Measurements from ENCODE around the gene JADE2.
"Not testable (repeated sequence)": the region's sequence is repeated elsewhere in the genome, so short reads cannot be mapped to it uniquely, and the experiment has no call there.

Gene JADE2

DNA sequence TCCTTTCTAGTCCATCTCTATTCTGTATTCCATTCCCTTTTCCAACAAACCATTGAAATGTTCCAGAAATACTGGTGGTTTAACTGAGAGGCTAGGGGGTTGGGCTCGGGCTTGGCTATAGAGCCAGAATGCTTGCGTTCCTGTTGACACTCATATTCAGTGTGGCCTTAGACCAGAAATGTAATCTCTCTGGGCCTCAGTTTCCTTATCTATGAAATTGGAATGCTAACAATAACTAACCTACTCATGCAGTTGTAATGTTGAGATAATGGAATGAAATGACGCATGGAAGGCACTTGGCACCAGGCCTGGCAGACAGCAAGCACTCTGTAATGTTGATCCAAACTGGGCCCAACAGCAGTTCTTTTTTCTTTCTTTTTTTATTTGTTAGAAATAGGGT, 26.8 kb downstream of the JADE2 start:
- no peak for DNase-seq (ENCODE audit: low read depth)

DNA sequence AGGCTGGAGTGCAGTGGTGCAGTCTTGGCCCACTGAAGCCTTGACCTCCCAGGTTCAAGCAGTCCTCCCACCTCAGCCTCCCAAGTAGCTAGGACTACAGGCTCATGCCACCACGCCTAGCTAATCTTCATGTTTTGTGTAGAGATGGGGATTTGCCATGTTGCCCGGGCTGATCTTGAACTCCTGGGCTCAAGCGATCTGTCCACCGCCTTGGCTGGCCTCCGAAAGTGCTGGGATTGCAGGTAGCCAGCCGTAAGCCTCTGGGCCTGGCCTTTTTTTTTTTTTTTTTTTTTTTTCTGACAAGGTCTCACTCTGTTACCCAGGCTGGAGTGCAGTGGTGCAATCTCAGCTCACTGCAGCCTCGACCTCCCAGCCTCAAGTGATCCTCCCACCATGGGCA, 27.2 kb downstream of the JADE2 start:
- DNase-seq (ENCODE audit: low read depth) = not testable (repeated sequence)

DNA sequence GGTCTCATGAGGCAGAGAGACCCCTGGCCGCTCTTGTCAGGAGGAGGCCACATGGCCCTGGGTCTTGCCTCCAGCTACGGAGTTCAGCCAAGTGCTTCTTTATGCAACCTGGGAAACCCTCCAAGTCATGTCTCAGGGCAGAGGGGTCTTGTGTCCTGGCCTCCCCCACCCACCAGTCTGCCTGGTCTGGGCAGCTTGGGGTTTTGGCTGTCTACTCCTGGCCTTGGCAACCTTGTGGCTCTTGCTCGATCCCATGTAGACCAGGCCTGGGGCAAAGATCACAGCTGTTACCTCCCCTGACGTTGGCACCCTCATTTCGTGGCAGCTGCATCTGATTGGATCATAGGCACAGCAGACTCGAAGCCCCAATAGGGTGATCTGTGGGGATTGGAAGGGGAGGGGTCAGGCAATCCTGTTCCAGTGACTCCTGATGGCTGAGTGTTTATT, 28.4 kb downstream of the JADE2 start:
- DNase-seq (ENCODE audit: low read depth) = no peak

DNA sequence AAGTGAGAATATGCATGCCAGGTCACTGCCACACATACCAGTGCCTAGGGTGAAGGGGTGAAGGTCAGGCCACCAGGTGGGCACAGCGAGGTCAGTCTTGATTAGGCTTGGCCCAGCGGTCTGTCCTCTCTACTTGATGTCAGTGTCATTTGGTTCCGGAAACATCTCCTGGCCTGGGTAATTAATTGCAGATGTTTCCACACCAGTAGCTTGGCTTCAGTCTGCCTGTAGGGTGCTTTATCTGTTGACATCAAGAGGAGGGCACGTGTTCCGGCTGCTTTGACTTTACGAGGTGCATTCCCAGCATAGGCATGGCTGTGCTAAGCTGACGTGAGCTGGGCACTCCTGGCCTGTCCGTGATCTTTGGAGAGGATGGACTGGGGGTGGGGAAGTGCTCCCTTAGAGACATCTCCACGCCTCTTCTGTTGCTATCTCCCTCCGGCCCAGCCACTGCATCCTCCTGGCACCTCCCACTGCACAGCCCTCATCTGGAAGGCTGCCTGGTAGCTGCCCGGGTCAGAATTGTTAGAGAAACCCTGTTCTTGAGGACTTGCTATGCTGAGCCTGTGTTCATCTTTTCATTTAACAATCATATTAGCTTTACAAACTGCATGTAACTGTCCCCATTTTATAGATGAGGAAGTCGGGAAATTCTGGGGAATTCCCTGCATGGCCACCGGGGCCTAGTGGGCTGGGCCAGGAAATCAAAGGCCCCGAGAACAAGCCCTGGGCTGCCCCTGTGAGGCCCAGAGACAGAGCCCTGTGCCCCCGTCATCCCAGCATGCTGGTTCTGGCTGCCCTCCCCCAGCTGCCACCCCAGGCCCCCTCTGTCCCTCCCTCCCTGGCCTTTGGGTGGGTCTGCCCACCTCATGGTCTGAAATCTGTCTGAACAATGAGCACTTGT, 29.1 kb downstream of the JADE2 start:
- DNase-seq (ENCODE audit: low read depth) = no peak

DNA sequence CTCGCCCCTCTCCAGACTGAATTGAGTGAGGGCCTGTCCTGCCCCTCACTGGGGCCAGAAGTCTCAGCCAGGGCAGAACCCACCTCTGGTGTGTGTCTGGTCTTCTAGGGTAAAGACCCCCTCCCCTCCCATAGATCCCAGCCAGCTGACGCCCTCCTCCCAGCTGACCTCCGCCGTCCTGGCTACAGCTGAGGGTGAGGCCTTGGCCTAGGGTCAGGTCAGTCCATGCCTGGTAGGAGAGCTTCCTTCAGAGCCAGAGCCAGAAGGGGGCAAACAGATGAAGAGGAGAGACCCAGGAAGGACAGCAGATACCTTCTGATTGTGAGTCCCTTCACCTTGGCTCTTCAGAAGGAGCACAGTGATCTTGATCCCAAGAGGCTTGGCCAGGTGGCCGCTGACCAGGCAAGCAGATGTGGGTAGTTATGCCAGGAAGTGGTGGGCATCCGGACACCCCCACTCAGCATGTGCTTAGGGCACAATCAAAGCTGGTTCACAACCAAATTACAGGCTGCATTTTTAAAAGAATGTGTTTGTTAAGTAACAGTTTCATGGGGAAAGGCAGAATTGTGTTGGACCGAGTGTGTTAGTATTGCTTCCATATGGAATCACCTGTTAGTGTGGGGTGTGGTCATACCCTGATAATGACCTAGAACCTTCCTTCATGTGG, 29.9 kb downstream of the JADE2 start:
- DNase-seq (ENCODE audit: low read depth) = no peak

DNA sequence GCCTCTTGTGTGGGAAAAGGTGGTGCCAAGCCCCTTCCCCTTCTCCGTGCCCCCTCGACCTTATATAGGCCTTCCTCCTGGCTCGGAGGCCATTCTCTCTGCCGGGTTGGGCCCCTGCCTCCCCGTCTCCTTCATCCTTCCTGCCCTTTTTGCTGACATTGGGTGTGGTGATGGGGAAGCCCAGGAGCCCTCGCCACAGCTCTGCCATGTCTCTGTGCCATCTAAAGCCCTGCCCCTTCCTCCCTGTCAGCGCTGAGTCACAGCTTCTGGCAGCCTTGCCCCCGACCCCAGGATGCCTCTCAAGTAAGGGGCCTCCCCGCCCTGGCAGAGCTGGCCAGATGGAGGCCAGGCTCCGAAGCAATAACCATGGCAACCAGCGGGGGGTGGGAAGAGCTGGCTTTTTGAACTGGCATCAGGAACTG, 30.4 kb downstream of the JADE2 start:
- peak; percentile 63 for DNase-seq (ENCODE audit: low read depth)

- not testable (repeated sequence) for DNase-seq (ENCODE audit: low read depth)
Measured at GRCh38 chr5:134556588-134556987, 31.1 kb downstream of the JADE2 start.

- DNase-seq (ENCODE audit: low read depth) = no peak
Measured at GRCh38 chr5:134556994-134557393, 31.5 kb downstream of the JADE2 start.

DNA sequence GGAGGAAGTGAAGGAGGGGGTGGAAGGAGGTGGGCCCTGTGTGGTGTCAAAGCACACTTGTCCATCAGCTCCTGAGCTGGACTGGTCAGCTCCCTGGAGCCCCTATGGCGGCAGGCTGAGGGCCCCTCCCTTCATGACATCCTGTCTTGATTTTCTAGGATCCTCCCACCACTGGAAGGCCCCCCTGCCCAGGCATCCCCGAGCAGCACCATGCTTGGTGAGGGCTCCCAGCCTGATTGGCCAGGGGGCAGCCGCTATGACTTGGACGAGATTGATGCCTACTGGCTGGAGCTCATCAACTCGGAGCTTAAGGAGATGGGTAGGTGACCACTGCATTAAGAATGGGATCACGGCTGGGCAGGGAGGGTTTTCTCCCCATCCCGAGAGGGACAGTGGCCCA, 34.2 kb downstream of the JADE2 start:
- DNase-seq (ENCODE audit: low read depth) = no peak

- no peak for DNase-seq (ENCODE audit: low read depth)
Measured at GRCh38 chr5:134560698-134561097, 35.2 kb downstream of the JADE2 start.

GRCh38 chr5:134561871-134562296, 36.4 kb downstream of the JADE2 start:
- no peak for DNase-seq (ENCODE audit: low read depth)

DNA sequence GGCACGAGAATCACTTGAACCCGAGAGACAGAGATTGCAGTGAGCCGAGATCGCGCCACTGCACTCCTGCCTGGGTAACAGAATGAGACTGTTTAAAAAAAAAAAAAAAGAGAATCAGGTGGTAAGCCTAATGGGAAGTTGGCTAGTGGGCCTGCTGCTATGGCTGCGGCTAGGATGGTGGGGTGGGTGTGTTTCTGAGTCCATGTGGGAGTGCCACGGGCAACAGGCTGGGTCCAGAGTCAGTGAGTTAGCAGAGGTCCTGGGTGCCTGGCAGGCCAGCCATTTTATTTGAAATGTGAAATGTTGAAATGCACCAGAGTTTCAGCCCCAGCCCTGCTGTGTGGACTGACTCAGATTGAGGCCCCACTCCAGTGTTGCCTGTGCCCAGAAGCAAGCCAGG, 37.8 kb downstream of the JADE2 start:
- DNase-seq (ENCODE audit: low read depth) = no peak

- no peak for DNase-seq (ENCODE audit: low read depth)
Measured at GRCh38 chr5:134563962-134564361, 38.5 kb downstream of the JADE2 start.

GRCh38 chr5:134564396-134564795, 38.9 kb downstream of the JADE2 start:
- DNase-seq (ENCODE audit: low read depth) = no peak

DNA sequence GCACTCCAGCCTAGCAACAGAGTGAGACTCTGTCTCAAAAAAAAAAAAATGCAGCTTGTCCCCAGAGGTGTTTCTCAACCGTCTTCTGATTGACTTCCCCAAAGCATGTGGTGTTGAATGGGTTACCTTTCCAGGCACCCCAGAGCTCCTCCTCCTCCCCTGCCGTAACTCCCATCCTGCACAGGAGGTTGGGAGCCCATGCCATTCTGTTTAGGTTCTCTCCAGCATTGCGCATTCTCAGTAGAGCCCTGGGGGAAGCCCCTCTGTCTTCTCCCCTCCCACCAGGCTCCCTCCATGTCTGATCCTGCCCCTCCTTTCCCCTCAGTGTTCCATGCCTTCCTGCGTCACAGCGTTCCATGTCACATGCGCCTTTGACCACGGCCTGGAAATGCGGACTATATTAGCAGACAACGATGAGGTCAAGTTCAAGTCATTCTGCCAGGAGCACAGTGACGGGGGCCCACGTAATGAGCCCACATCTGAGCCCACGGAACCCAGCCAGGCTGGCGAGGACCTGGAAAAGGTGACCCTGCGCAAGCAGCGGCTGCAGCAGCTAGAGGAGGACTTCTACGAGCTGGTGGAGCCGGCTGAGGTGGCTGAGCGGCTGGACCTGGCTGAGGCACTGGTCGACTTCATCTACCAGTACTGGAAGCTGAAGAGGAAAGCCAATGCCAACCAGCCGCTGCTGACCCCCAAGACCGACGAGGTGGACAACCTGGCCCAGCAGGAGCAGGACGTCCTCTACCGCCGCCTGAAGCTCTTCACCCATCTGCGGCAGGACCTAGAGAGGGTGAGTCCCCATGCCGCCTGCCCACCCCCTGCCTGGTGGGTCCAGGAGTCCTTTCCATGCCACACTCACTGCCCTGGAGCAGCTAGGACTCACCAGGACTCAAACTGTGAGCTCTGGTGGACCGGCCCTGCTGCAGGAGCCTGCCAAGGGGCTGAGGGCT, 40.6 kb downstream of the JADE2 start:
- DNase-seq (ENCODE audit: low read depth) = no peak

DNA sequence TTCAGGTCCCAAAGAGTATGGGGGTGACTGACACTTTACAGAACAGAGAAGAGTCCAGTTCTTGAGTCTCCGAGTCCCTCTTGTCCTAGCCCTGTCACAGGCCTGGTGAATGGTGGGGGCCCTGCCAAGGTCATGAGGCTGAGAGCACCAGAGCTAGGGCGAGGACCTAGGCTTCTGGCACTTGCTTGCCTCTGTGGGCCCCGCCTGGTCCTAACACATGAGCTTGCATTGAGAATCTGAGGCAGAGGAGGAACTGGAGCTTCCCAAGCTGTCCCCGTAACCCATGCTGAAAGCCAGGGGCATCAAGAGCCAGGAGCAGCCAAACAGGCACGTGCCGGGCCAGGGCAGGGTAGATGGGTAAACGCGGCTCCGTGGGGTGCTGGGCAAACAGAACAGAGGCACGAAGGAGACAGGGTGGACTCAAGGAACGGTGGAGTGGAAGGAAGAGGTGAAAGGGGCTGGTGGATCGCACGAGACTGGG, 41.3 kb downstream of the JADE2 start:
- DNase-seq (ENCODE audit: low read depth) = no peak

DNA sequence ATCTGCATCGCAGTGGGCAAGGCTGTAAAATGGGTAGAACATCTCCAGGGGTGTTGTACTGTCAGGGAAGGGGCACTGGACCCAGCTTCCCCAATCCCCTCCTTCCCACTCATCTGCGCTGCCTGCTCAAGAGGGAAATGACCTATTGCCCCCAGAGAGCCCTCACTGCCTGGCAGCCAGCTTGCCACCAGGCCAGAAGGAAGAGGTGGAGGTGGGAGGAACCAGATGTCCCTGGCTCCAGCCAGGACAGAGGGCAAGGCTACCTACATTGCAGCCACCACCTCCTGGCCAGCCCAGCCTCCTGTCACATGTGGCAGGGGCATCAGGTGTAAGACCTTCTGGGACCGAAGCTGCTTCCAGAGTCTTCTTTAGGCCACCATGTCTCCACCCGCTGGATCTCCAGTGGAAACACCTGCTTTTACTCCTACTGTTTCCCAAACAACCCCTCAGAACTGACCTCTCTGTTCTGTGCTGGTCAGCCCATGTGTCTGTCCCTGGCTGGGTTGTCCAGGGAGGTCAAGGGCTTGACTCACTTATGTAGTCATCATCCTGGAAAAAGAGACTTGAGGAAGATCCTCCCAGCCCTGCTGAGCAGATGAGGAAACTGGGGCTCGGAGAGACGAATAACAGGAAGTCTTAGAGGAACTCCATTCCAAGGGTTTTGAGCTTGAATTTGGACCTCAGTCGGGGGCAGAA, 42.3 kb downstream of the JADE2 start:
- no peak for DNase-seq (ENCODE audit: low read depth)

DNA sequence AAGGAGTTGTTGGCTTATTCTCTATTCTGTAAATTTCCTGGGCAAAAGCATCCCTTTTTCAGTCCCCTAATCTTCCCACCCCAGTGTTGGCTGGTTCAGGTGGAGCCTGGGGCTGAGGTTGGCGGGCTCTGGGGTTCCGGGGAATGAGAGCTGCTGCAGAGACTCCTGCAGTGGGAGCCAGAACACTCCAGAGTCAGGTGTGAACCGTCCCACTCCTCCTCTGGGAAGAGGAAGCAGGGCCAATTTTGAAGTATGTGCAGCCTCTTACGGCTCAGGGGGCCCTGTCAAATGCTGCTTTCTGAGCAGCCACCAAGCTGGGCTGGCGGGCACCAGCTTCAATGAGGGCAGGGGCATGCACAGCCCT, 42.8 kb downstream of the JADE2 start:
- DNase-seq (ENCODE audit: low read depth) = no peak

GRCh38 chr5:134568761-134569695, 43.6 kb downstream of the JADE2 start:
- DNase-seq (ENCODE audit: low read depth) = no peak

DNA sequence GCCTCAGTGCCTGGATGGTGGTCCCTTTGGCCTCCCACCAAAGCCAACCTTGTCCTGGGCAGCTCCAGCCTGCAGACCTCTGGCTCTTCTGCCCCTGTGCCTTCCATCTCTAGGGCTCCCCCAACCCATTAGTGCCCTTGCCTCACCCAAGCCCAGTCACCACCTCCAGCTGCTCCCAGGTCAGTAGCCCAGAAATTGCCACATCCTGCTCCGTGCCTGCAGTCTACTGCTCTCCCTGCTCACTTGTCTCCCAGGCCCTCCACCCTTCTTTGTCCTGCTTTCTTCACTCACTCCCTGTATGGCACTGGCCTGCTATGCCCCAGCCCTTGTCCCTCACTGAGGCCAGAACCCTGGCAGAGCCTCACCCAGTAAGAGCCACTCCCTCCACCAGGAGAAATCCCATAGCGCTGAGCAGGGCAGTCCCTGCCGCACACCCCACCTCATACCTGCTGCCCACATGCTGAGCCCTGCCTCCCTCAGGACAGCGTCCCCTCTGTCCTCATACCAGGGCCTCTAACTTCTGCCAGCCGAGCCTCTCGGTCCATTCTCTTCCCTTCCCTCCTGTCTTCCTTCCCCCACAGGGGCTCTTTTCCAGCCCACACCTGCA, 44.4 kb downstream of the JADE2 start:
- DNase-seq (ENCODE audit: low read depth) = no peak

Measured in activated T-cell treated with anti-CD3 and anti-CD28 coated beads for 1 hour (primary cell).